HG02970 (cell line): ENCODE measurements around the gene MOB3A.

ENCODE experiments used
- ATAC-seq: cut with Tn5 transposase; IDR thresholded peaks from one replicate; pipeline ENCODE4 v1.9.1; 2021; ENCODE audit warnings: mild to moderate bottlenecking, moderate library complexity, moderate number of reproducible peaks; ENCODE audit not compliant: unreplicated experiment, low FRiP score

The MOB3A gene

GRCh38 chr19:2061495-2062388 lies 34.4 kb downstream of the MOB3A start:
- peak; percentile 82 for ATAC-seq

- peak; percentile 21 for ATAC-seq
Measured at GRCh38 chr19:2060884-2061494, 35.1 kb downstream of the MOB3A start.

GRCh38 chr19:2059422-2060201 lies 36.5 kb downstream of the MOB3A start:
- no peak for ATAC-seq

- no peak for ATAC-seq
Measured at GRCh38 chr19:2058570-2059421, 37.3 kb downstream of the MOB3A start.

- no peak for ATAC-seq
Measured at GRCh38 chr19:2057484-2058469, 38.3 kb downstream of the MOB3A start.

- no peak for ATAC-seq
Measured at GRCh38 chr19:2056837-2057192, 39.3 kb downstream of the MOB3A start.

- no peak for ATAC-seq
Measured at GRCh38 chr19:2055931-2056836, 39.9 kb downstream of the MOB3A start.

- ATAC-seq = no peak
Measured at GRCh38 chr19:2054763-2055162, 41.4 kb downstream of the MOB3A start.

- ATAC-seq = no peak
Measured at GRCh38 chr19:2053601-2054389, 42.3 kb downstream of the MOB3A start.

- ATAC-seq = no peak
Measured at GRCh38 chr19:2051773-2052704, 44.1 kb downstream of the MOB3A start.

GRCh38 chr19:2050991-2051772 lies 44.9 kb downstream of the MOB3A start, which contains the start of gene MKNK2:
Gene MKNK2, minus strand, starts transcription at chr19:2051244. Its CDS starts 393 bp downstream, at chr19:2050851.
- ATAC-seq = peak; percentile 54

GRCh38 chr19:2050349-2050990 lies 45.7 kb downstream of the MOB3A start:
- peak; percentile 6 for ATAC-seq

GRCh38 chr19:2049741-2050348 lies 46.3 kb downstream of the MOB3A start:
- peak; percentile 10 for ATAC-seq

GRCh38 chr19:2048959-2049740 lies 47.0 kb downstream of the MOB3A start:
- no peak for ATAC-seq
